Measurements from ENCODE around the gene DCAF7. TPM values are rescaled to one million over a fixed set of nuclear protein-coding genes. Genes with fewer than 3 reads are reported as not detected.

Gene DCAF7
- total RNA-seq, 1 experiment from 2014 or later: 144 TPM

DNA sequence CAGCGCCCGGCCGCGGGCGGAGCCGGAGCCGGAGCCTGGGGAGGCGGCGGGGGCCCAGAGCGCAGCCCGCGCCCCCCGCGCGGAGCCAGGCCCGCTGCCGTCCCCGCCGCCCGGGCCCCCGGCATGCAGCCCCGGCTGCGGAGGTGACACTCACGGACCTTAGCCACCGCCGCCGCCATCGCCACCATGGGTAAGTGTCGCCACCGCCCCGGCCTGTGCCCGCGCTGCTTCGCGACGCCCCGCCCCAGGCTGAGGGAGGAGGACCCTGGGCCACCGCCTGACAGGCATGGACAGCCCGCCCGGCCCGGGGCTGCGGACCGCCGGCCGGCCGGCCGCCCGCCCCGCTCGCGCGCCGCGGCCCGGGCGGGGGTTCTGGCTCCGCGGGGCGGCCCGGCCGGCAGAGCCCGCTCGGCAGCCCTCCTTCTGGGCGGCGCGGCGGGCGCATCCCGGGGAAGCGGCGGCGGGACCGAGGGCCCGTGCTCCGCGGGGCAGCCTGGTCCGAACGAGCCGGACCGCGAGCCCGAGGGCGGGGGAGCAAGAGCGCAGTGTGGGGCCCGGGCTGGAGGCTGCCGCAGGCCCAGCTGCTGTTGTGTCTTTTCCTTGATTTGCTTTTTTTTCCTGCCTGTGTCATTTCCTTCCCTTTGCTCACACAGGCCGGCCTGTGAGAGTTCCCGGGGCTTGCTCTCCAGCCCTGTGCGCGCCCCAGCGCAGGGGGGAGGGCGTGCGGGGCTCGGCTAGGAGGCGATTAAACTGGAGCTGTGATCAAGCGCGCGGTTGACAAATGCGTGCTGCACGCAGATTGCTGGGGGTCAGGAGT is 72.5 kb downstream of the DCAF7 start:
- peak overlapping the region; percentile 85 for H3K4me2 ChIP-seq (ENCODE audit: low read length)
- ChIA-PET POLR2A (interaction anchor here (0.7 to 1.7 kb wide), 13 partner anchors 11 to 189 kb away, joined by 3 to 17 read pairs (median 4); partner anchors contain the start of gene TACO1), RAD21 (ENCODE audit: low non-redundant PET in 1 of 2, low total read pairs in 2 of 2, uncharacterized antibody in 2 of 2, unreplicated experiment in 2 of 2) (interaction anchor here (0.6 to 1.4 kb wide), 3 partner anchors 11 to 38 kb away, joined by 3 to 5 read pairs (median 3); no protein-coding TSS in a partner anchor), CTCF (interaction anchor here (0.9 to 4.9 kb wide), 5 partner anchors 11 to 216 kb away, joined by 3 to 71 read pairs (median 6); no protein-coding TSS in a partner anchor)
- no peaks in the 10 kb centered on the region for H4K20me1 ChIP-seq (ENCODE audit: insufficient read depth)
- peak overlapping the region; percentile 10 for H2AFZ ChIP-seq (ENCODE audit: low read depth, low read length, poor library complexity, severe bottlenecking)
- no peaks in the 10 kb centered on the region for H3K9me3 ChIP-seq (ENCODE audit: control insufficient read depth in 1 of 2, insufficient read depth in 1 of 2, low read depth in 1 of 2, low read length in 2 of 2)
- peaks cover 14% of the 10 kb centered on the region for H3K79me2 ChIP-seq (ENCODE audit: insufficient read depth, low read length)
- BruUV-seq (replicated peaks): no TSS peak
- peak overlapping the region; percentile 66 for H3K9ac ChIP-seq (ENCODE audit: low read length)
- H3K9me2 ChIP-seq (ENCODE audit: insufficient read depth): no peaks in the 10 kb centered on the region
- peak overlapping the region; percentile 80 for H3K4me3 ChIP-seq (replicated peaks in 1 of 2; ENCODE audit: low read depth in 1 of 2, low read length in 2 of 2)
- no peaks in the 10 kb centered on the region for H3K36me3 ChIP-seq (ENCODE audit: control insufficient read depth in 1 of 2, insufficient read depth in 2 of 2, low read length in 2 of 2)
- intact Hi-C loops (cut with micrococcal nuclease): loop anchor here (2.0 to 5.0 kb wide), 2 partner anchors 176 to 220 kb away; partner anchors contain the start of genes CYB561 and SMARCD2
- DNase-seq (ENCODE audit: low read depth, low spot score): no peak
- peaks cover 12 to 18% of the 10 kb centered on the region in 2 experiments; a peak in 3 of 4 replicates for H3K4me1 ChIP-seq (ENCODE audit: control insufficient read depth in 1 of 2, insufficient read depth in 2 of 2, low read length in 2 of 2)
- peak overlapping the region; percentile 61 for H3K27ac ChIP-seq (ENCODE audit: low read depth, low read length)
- peak; percentile 61 for ATAC-seq
- no peaks in the 10 kb centered on the region for H3K27me3 ChIP-seq (ENCODE audit: insufficient read depth, low read length)
- TF ChIP-seq POLR2A (IDR thresholded peaks at IDR 0.05; ENCODE audit: borderline replicate concordance, extremely low read depth, insufficient read depth, insufficient read length) (no peak), SIN3A (IDR thresholded peaks at IDR 0.05; ENCODE audit: low read depth) (peak; percentile 40; the same call in 1 of the 2 replicates), ZFX (IDR thresholded peaks at IDR 0.05) (peak; percentile 85)
- TF ChIP-seq, protein P1, sequence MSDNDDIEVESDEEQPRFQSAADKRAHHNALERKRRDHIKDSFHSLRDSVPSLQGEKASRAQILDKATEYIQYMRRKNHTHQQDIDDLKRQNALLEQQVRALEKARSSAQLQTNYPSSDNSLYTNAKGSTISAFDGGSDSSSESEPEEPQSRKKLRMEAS (IDR thresholded peaks at IDR 0.05): 0 out of 2 replicates have a peak, but pooled peaks have one; percentile 11

DNA sequence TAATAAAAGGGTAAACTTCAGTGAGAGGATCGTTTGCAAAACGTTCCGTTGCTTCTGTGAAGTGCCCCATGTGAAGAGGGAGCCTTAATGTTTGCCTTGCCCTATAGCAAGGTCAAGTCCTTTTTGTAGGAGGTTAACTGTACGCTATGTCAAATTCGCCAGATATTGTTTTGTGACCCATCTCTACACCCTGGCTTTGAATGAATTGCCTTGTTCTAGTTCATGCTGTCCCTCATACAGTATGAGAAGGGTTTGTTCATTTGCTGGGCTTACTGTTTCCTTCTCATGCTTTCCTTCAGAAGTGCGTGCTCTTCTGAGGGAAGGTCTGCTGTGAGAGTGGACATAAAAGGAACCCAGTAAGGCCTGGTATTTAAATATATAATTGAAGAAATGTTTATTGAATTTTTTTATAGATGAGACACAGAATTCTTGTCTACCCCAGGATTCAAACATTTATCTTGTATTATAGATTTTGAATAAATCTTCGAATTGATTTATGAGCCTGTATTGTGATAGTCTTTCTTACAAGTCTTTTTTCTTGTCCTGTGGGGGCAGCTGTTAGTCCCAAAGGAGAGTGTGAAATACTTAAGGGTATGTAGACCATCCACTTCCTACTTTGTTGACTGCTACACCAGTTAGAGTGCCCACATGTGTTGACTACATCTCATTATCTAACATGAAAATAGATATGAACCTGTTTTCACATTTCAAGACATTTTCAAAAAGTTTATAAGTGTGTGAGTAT is 73.7 kb downstream of the DCAF7 start:
- DNase-seq (ENCODE audit: low read depth, low spot score) (no peak), ATAC-seq (no peak)
- CTCF ChIA-PET: interaction anchor here (4.9 kb wide), 1 partner anchor 12 kb away, joined by 71 read pairs; no protein-coding TSS in a partner anchor
- Histone ChIP-seq H3K9me2 (ENCODE audit: insufficient read depth) (no peaks in the 10 kb centered on the region), H3K9me3 (ENCODE audit: control insufficient read depth in 1 of 2, insufficient read depth in 1 of 2, low read depth in 1 of 2, low read length in 2 of 2) (no peaks in the 10 kb centered on the region), H2AFZ (ENCODE audit: low read depth, low read length, poor library complexity, severe bottlenecking) (peak overlapping the region; percentile 10), H3K27ac (ENCODE audit: low read depth, low read length) (no peak overlapping the region), H3K79me2 (ENCODE audit: insufficient read depth, low read length) (peaks cover 14% of the 10 kb centered on the region), H3K4me2 (ENCODE audit: low read length) (peak overlapping the region; percentile 85), H3K4me3 (replicated peaks in 1 of 2; ENCODE audit: low read depth in 1 of 2, low read length in 2 of 2) (peak overlapping the region; percentile 80), H3K27me3 (ENCODE audit: insufficient read depth, low read length) (no peaks in the 10 kb centered on the region), H3K9ac (ENCODE audit: low read length) (peak overlapping the region; percentile 66), H3K36me3 (ENCODE audit: control insufficient read depth in 1 of 2, insufficient read depth in 2 of 2, low read length in 2 of 2) (no peaks in the 10 kb centered on the region), H4K20me1 (ENCODE audit: insufficient read depth) (no peaks in the 10 kb centered on the region), H3K4me1 (ENCODE audit: control insufficient read depth in 1 of 2, insufficient read depth in 2 of 2, low read length in 2 of 2) (peaks cover 12 to 18% of the 10 kb centered on the region in 2 experiments; a peak in 3 of 4 replicates)
- TF ChIP-seq EGR1 (IDR thresholded peaks at IDR 0.05; ENCODE audit: low read depth) (no peak), EZH2 (IDR thresholded peaks at IDR 0.05) (no peak), SP1 (IDR thresholded peaks at IDR 0.05; ENCODE audit: low read depth) (no peak), ELF1 (IDR thresholded peaks at IDR 0.05; ENCODE audit: borderline replicate concordance, low read depth) (no peak), TCF7L2 (IDR thresholded peaks at IDR 0.05; ENCODE audit: borderline replicate concordance, extremely low read depth, insufficient read depth, insufficient read length) (no peak), SIN3A (IDR thresholded peaks at IDR 0.05; ENCODE audit: low read depth) (no peak; the same call in 1 of the 2 replicates), JUND (IDR thresholded peaks at IDR 0.05) (no peak)
- TF ChIP-seq, protein P2, sequence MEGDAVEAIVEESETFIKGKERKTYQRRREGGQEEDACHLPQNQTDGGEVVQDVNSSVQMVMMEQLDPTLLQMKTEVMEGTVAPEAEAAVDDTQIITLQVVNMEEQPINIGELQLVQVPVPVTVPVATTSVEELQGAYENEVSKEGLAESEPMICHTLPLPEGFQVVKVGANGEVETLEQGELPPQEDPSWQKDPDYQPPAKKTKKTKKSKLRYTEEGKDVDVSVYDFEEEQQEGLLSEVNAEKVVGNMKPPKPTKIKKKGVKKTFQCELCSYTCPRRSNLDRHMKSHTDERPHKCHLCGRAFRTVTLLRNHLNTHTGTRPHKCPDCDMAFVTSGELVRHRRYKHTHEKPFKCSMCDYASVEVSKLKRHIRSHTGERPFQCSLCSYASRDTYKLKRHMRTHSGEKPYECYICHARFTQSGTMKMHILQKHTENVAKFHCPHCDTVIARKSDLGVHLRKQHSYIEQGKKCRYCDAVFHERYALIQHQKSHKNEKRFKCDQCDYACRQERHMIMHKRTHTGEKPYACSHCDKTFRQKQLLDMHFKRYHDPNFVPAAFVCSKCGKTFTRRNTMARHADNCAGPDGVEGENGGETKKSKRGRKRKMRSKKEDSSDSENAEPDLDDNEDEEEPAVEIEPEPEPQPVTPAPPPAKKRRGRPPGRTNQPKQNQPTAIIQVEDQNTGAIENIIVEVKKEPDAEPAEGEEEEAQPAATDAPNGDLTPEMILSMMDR (IDR thresholded peaks at IDR 0.05 in 2 of 3, conservative IDR thresholded peaks at IDR 0.05 in 1 of 3; ENCODE audit: borderline replicate concordance in 1 of 3, insufficient read depth in 1 of 3, low read depth in 2 of 3, low read length in 2 of 3): no peak
- RAD21 ChIA-PET (ENCODE audit: low non-redundant PET in 1 of 2, low total read pairs in 2 of 2, uncharacterized antibody in 2 of 2, unreplicated experiment in 2 of 2): interaction anchor here in 1 of 2 experiments (0.5 kb wide), 1 partner anchor 39 kb away, joined by 6 read pairs; no protein-coding TSS in a partner anchor
- POLR2A ChIA-PET: no interaction called here
- intact Hi-C loops (cut with micrococcal nuclease): loop anchor here (2.0 to 5.0 kb wide), 2 partner anchors 177 to 218 kb away; partner anchors contain the start of genes CYB561 and SMARCD2
- BruUV-seq (replicated peaks): no TSS peak
